HG02970 (cell line): ENCODE measurements around the gene ATG9B.

Experiments
- ATAC-seq: cut with Tn5 transposase; IDR thresholded peaks from one replicate; pipeline ENCODE4 v1.9.1; 2021; ENCODE audit warnings: mild to moderate bottlenecking, moderate library complexity, moderate number of reproducible peaks; ENCODE audit not compliant: unreplicated experiment, low FRiP score

The ATG9B gene

GRCh38 chr7:150971242-150972022, 52.9 kb downstream of the ATG9B start:
- ATAC-seq, result no peak

GRCh38 chr7:150970424-150970823, 53.9 kb downstream of the ATG9B start:
- no peak for ATAC-seq

GRCh38 chr7:150969475-150969874, 54.8 kb downstream of the ATG9B start:
- ATAC-seq, result no peak

- ATAC-seq, result no peak
Observed at GRCh38 chr7:150968734-150969372, 55.4 kb downstream of the ATG9B start.

GRCh38 chr7:150968056-150968733, 56.1 kb downstream of the ATG9B start:
- ATAC-seq, result no peak

GRCh38 chr7:150967349-150967748, 56.9 kb downstream of the ATG9B start:
- no peak for ATAC-seq

- ATAC-seq, result no peak
Observed at GRCh38 chr7:150966002-150966401, 58.3 kb downstream of the ATG9B start.

- ATAC-seq, result no peak
Observed at GRCh38 chr7:150965273-150965830, 58.9 kb downstream of the ATG9B start.
